HG03520 (cell line): ENCODE results near the gene TMEM126B.

Experiments
- ATAC-seq: cut with Tn5 transposase; IDR thresholded peaks from one replicate; pipeline ENCODE4 v1.9.1; 2021; ENCODE audit warnings: mild to moderate bottlenecking, moderate library complexity; ENCODE audit not compliant: unreplicated experiment

Gene TMEM126B

DNA sequence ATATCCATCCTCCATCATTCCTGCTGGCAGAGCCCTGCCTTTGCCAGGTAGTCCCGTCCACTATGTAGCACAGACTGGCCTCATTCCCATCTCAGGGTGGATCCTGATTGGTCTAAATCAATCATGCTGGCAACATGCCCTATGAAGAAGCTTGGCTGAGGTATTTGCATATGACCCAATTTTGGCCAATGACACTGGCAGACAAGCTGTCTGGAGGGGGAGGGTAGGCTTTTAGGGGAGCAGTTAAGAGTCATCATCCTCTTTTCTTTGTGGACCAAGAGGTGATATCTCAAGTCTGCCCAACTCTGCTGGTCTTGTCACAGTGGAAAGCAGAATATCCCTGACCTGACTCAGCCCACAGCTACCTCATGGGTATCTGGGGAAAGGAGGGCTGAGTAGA is 52.5 kb downstream of the TMEM126B start:
- no peak for ATAC-seq

DNA sequence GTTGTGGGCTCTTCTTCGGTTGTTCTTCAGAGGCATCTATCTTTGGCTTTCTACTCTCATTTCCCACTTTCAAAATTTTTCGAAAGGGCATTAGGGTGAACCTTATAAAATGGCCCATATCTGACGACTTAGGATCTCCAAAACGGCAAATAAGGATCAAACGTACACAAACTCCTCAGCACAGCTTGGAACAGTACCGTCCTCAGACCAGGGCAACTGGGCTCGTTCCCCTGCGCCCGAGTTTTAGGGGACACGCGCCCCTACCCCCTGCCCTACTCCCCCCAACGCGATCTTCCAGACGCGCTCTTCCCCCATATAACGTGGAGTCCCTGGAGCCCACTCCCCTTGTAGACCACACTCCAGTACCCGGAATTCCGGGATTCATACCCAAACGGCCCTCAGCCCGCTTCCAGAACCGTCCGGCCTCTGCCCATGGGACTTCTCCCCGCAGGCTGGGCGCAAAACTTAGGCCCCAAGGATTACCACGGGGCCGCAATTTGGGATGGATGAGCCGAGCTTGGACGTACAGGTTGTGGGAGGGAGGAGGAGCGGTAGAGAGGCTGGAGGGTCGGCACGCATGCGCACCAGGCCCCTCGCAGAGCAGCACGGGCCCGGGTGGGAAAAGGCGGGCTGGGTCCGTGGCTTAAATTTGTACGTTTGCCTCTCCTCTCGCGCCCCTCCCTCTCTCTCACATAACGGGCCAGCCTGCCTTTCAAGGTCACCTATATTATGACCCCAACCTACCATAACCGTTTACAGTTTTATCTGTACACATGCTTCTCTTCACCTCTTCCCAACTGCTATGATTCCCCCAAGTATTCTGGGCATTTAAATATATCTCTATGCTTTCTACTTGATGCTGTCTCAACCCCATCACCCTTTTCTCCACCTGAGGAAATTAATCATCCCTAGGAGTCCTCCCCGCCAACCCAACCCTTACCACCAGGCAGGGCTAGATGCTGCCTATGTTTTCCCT is 54.2 kb downstream of the TMEM126B start:
- ATAC-seq, result no peak

DNA sequence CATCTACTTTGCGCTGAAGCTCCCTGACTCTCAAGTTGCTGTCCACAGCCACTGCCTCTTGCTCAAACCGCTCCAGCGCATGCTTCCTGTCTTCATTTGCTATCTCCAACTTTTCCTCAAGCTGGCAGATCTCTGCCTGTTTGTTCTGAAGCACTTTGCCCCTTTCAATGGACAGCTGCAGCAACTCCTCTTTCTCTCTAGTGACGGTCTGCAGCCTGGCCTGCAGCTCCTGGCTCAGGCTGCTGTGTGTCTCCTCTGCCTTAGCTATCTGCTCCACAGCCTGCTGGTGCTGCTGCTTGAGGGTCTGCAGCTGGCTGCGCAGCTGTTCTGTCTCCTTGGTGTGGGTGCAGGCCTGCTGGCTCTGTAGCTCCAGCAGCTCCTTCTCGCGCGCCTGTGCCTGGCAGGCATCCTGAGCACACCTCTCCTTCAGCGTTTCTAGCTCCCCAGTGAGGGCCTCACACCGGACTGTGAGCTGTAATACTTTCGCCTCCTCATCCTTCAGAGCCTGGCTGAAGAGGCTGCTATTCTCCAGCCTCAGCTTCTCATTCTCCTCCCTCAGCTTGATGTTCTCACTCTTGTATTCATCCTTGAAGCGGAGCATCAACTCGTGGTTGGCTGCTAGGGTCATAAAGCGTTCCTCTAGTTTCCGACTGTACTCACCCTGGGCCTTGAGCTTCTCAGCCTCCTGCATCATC is 56.9 kb downstream of the TMEM126B start:
- ATAC-seq, result no peak

DNA sequence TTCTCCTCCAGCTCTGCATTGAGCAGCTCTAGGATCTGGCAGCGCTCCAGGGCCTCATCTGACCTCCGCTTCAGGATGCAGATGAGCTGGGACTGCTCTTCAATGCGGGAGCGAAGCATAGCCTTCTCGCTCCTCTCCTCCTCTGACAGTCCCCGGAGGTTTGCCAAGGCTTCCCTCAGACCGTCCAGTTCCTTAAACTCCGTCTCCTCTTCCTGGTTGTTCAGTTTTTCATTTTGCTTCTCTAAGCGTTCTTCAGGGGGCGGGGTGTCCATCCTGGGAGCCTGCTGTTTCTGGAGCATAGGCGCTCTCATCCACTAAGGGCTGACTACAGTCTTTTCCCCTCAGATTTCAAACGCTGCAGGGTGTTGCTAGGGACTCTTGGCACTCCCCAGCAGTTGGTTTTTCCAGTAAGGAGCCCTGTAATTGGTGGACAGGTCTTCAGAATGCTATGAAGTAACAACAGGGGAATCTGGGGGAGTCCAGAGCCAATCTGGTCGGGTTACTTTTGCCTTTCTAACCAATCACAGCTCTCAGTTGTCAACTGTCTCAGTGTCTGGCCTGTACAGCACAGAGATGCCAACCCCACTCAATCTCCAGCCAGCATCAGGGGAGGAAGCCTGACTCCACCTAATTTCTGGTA is 57.5 kb downstream of the TMEM126B start, which contains the start of gene CCDC89:
CCDC89 (minus strand) TSS at position 376 of the 640 bp plus-strand sequence; CDS start at position 311, 65 bp downstream.
- no peak for ATAC-seq
